NCI-H460 (cell line): ENCODE data around the gene RAD51B. TPM values are rescaled to one million over a fixed set of nuclear protein-coding genes. Genes with fewer than 3 reads are reported as not detected.
A peak's percentile ranks its signal among the peaks of the same experiment; 100 is the strongest.
"Not testable (repeated sequence)": the region's sequence is repeated elsewhere in the genome, so short reads cannot be mapped to it uniquely, and the experiment has no call there.

ENCODE experiments used
- DNase-seq: peaks from one replicate; pipeline ENCODE4 v3.0.0-alpha.2; 2016; ENCODE audit warnings: low read depth; ENCODE audit errors: extremely low read depth
- total RNA-seq: library from RNA; depleted of rRNA; stranded (reverse); fragments of >200 nt; shearing (Covaris generic); gene quantifications from 2 replicates; pipeline ENCODE4 v1.2.3, GENCODE V29; 2014

Gene RAD51B
- total RNA-seq, 1 experiment from 2014 or later: 13.4 TPM

GRCh38 chr14:67941456-67942018 lies 122.0 kb downstream of the RAD51B start:
- no peak for DNase-seq

DNA sequence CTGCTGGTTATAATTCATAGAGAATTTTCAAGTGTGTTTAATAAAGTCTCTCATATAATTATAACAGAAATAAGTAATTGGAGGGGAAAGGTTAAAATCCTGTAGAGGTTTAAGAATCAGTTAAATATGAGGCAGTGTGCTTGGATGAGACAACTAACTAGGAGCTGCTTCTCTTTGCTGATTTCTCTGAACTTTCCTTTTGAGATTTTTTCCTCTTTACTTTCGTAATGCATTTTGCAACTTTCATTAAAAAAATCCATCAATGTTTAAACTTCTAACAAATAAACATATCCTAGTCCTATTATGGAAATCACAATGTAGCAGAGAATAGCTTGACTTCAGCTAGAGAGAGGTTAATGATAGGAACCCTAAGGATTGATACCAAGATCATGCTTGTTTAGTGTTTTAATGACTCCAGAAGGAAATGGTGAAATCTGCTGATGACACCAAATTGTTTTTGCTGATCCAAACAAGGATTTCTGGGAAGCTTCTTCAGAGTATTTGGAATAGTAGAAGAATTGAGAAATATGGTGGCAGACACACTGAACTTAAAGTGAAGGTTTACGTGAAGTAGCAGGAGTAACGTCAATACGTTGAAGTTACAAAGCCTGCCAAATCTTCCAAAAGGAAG lies 122.6 kb downstream of the RAD51B start:
- no peak for DNase-seq

- DNase-seq: peak; percentile 70
These were observed 124.4 kb downstream of the RAD51B start for GRCh38 chr14:67943947-67944346.

- no peak for DNase-seq
These were observed 125.0 kb downstream of the RAD51B start for GRCh38 chr14:67944605-67945004.

- DNase-seq: no peak
These were observed 130.2 kb downstream of the RAD51B start for GRCh38 chr14:67949771-67950170.

- no peak for DNase-seq
These were observed 130.8 kb downstream of the RAD51B start for GRCh38 chr14:67950386-67950785.

DNA sequence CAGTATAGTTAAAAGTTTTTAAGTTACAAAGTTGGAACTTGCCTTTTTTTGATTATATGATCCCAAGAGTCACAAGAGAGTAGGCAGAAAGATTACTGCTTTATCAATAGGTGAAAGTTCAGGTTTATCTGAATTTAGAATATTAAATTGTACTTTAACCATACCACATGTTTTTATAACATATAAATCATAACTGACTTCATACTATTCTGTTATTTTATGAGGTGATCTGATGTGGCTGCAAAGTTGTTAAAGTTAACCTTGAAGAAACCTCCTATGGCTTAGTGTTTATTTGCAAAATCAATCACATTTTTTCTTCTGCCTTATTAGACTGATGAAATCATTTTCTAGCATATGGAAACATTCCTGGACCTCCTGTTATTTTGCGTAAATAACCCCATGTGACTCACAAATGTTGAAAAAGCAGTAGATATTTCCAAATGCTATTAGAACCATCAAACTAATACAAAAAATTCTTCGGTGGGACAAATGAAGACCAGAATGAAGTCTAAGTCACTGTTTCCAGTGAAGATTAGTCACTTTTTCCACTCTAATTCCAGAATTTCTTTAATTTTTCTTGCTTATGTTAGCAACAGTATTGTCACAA lies 132.1 kb downstream of the RAD51B start:
- DNase-seq: no peak

- DNase-seq: no peak
These were observed 132.8 kb downstream of the RAD51B start for GRCh38 chr14:67952381-67952780.

GRCh38 chr14:67952786-67953185 lies 133.2 kb downstream of the RAD51B start:
- DNase-seq: no peak

GRCh38 chr14:67955261-67955660 lies 135.7 kb downstream of the RAD51B start:
- DNase-seq: no peak

DNA sequence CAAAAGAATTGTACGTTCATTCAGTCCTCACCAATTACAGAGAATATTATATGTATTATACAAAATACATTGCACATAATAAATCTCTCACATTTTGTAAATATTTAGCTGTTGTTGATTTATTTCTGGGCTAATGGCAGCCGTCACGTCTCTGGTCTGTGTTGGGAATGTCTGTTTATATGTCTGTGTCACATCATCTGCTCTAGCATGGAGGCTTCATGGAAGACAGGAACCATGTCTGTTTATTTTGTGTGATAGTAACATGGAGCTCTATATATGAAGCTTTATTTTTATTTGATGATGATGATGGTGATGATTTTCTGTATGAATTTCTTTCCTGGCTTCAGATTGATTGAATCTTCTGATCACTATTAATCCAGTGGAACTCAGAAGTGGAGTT lies 138.4 kb downstream of the RAD51B start:
- no peak for DNase-seq

- no peak for DNase-seq
These were observed 142.1 kb downstream of the RAD51B start for GRCh38 chr14:67961676-67962075.

GRCh38 chr14:67962215-67962644 lies 142.7 kb downstream of the RAD51B start:
- no peak for DNase-seq

GRCh38 chr14:67963545-67963944 lies 144.0 kb downstream of the RAD51B start:
- no peak for DNase-seq

- peak; percentile 28 for DNase-seq
These were observed 144.6 kb downstream of the RAD51B start for GRCh38 chr14:67963960-67964812.

- no peak for DNase-seq
These were observed 146.1 kb downstream of the RAD51B start for GRCh38 chr14:67965696-67966095.

DNA sequence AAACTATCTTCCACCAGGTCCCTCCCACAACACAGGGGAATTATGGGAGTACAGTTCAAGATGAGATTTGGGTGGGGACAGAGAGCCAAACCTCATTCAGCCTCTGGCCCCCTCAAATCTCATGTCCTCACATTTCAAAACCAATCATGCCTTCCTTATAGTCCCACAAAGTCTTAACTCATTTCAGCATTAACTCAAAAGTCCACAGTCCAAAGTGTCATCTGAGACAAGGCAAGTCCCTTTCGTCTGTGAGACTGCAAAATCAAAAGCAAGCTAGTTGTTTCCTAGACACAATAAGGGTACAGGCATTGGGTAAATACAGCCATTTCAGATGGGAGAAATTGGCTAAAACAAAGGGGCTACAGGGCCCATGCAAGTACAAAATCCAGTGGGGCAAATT lies 147.6 kb downstream of the RAD51B start:
- DNase-seq: no peak

GRCh38 chr14:67967970-67968369 lies 148.4 kb downstream of the RAD51B start:
- DNase-seq: not testable (repeated sequence)

DNA sequence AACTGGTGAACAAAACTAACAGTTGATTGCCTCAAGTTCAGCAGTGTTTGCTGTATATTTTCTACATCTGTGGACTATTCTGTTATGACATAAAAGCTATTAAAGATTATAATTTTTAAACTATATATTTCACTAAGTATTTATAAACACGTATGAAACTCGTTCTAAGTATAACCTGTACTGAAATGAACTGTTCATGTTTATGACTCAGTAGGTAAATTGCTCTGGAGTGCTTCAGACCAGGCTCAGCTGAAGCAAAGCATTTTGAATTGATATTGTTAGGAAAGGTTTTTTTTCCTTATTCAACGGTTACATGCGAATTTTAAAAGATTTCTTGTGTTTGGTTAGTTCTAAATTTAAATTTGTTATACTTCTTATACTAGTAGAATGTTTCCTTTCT lies 151.3 kb downstream of the RAD51B start:
- DNase-seq: no peak

- peak; percentile 46 for DNase-seq
These were observed 152.3 kb downstream of the RAD51B start for GRCh38 chr14:67971627-67972625.
